NB4 (cell line): ENCODE measurements around the gene PLEKHG3.

Source experiments
- CTCF ChIP-seq: IDR thresholded peaks from one replicate; pipeline ENCODE4 v1.5.1; 2012; ENCODE audit warnings: low read depth, low read length
- MYC ChIP-seq: IDR thresholded peaks from 2 replicates; pipeline ENCODE4 v1.6.1; 2011; ENCODE audit warnings: low read depth, low read length
- POLR2A ChIP-seq: IDR thresholded peaks from 2 replicates; pipeline ENCODE4 v1.6.1; 2011; ENCODE audit warnings: mild to moderate bottlenecking; ENCODE audit not compliant: insufficient read length; ENCODE audit errors: extremely low read depth
- TF ChIP-seq, protein P1 (sequence below): IDR thresholded peaks from 2 replicates; pipeline ENCODE4 v1.6.1; 2011; ENCODE audit warnings: low read depth, low read length

DNA sequence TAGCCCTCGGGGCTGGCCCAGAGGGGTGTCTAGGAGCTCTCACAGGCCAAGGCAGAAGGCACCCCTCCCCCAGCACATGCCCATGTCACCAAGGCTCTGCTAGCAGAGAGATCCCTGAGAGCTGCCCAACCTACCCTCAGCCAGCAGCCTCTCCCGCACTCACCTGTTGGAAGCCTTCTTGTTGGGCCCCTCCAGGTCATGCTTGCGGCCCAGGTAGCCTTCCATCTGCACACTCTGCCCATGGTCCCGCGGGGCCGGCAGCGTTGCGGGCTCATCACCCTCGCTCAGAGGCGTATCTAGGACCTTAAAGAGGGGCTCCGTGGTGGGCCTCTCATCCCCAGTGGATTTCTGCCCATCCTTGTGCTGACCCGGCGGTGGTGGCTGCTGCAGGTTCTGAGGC lies 49.1 kb downstream of the PLEKHG3 start:
- no peak for TF ChIP-seq MYC
- TF ChIP-seq CTCF: no peak
- TF ChIP-seq POLR2A: no peak
- TF ChIP-seq, protein P1, sequence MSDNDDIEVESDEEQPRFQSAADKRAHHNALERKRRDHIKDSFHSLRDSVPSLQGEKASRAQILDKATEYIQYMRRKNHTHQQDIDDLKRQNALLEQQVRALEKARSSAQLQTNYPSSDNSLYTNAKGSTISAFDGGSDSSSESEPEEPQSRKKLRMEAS: no peak
